Ureter (tissue), 1 donor: ENCODE measurements around the gene AP1G2. TPM values are rescaled to one million over a fixed set of nuclear protein-coding genes. Genes with fewer than 3 reads are reported as not detected.
"Not testable (repeated sequence)": the region's sequence is repeated elsewhere in the genome, so short reads cannot be mapped to it uniquely, and the experiment has no call there.

Experiments used
- DNase-seq: peaks from one replicate; pipeline ENCODE4 v3.0.0-alpha.2; 2020; ENCODE audit warnings: low spot score
- total RNA-seq: library from RNA; stranded (reverse); gene quantifications from one replicate; pipeline ENCODE4 v1.2.4, GENCODE V29; 2023
- donor health status: DM: yes; HTN: yes; CAD: no.

AP1G2 gene
- total RNA-seq, 1 donor from 2014 or later, result 248 TPM

- no peak for DNase-seq
These were observed 28.1 kb downstream of the AP1G2 start for GRCh38 chr14:23539248-23540140.

- DNase-seq, result no peak
These were observed 28.8 kb downstream of the AP1G2 start for GRCh38 chr14:23538785-23539184.

GRCh38 chr14:23538050-23538718 lies 29.4 kb downstream of the AP1G2 start:
- no peak for DNase-seq

GRCh38 chr14:23537351-23538049 lies 30.1 kb downstream of the AP1G2 start:
- no peak for DNase-seq

- not testable (repeated sequence) for DNase-seq
These were observed 30.7 kb downstream of the AP1G2 start for GRCh38 chr14:23536906-23537305.

- DNase-seq, result no peak
These were observed 31.1 kb downstream of the AP1G2 start for GRCh38 chr14:23536494-23536893.

GRCh38 chr14:23535943-23536342 lies 31.6 kb downstream of the AP1G2 start:
- no peak for DNase-seq

- no peak for DNase-seq
These were observed 33.7 kb downstream of the AP1G2 start for GRCh38 chr14:23533652-23534435.

- DNase-seq, result no peak
These were observed 34.9 kb downstream of the AP1G2 start for GRCh38 chr14:23532658-23533057.

- DNase-seq, result no peak
These were observed 36.2 kb downstream of the AP1G2 start for GRCh38 chr14:23531391-23531790.

GRCh38 chr14:23530375-23531055 lies 37.1 kb downstream of the AP1G2 start:
- no peak for DNase-seq

- DNase-seq, result no peak
These were observed 38.6 kb downstream of the AP1G2 start for GRCh38 chr14:23529016-23529415.

GRCh38 chr14:23528555-23528954 lies 39.0 kb downstream of the AP1G2 start:
- no peak for DNase-seq

GRCh38 chr14:23525611-23526010 lies 42.0 kb downstream of the AP1G2 start:
- no peak for DNase-seq

- DNase-seq, result no peak
These were observed 42.6 kb downstream of the AP1G2 start for GRCh38 chr14:23524954-23525353.

GRCh38 chr14:23523229-23524016 lies 44.2 kb downstream of the AP1G2 start:
- no peak for DNase-seq

- no peak for DNase-seq
These were observed 44.9 kb downstream of the AP1G2 start for GRCh38 chr14:23522643-23523198.

- DNase-seq, result no peak
These were observed 45.6 kb downstream of the AP1G2 start for GRCh38 chr14:23521785-23522640.
